ENCODE measurements around the gene IL17REL. TPM values are rescaled to one million over a fixed set of nuclear protein-coding genes. Genes with fewer than 3 reads are reported as not detected.

IL17REL gene
- total and polyA plus RNA-seq, 2 of the 13 experiments (the other 11 are each of a cell fraction or from before 2014, with no cell fraction given) = not detected

DNA sequence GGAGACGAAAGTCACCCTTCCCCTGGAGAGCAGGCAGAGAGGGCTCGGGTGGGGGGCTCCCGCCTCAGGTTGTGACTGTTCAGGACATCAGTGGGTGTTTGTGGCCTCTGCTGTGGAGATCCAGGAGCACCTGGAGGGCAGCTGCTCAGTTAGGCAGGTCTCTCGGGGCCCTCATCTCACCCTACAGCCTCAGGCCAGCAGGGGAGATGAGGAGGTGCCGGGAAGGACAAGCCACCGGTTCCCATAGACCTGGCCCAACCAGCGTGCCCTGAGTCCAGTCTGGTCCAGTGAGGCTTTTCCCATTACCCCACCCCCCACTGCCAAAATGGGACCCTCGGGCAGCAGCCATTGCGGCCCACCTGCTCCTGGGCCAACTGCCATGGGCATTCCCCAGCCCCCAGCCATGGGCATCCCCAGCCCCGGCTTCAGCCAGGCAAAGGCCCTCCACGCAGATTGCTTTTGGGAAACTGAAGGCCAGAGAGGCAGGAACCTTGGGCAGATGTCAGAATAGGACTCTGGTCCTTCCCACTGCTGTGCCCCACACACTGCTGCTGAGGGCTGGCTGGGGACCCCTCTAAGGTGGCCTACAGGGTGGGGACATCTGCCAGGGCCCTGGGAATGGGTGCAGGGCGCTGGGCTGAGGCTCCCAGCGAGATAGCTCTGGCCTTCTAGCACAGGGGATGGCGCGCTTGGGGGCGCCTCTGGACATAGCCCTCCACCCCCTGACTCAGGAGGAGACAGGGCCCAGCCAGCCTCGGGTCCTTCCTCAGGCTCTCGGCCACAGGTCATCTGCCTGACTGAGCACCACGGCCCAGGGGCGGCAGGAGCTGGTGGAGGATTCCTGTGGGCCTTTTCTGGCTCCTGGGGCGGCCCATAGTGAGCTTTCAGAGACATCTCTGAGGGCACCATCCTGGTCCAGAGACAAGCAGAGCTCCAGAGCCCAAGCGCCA is 47.2 kb downstream of the IL17REL start (continued):
- peak; percentile 35; the same call in 1 of the 2 replicates for TF ChIP-seq ATF7-NPFF (CRISPR knock-in tag; IDR thresholded peaks at IDR 0.05; ENCODE audit: low read depth)
- TF ChIP-seq, protein P1, sequence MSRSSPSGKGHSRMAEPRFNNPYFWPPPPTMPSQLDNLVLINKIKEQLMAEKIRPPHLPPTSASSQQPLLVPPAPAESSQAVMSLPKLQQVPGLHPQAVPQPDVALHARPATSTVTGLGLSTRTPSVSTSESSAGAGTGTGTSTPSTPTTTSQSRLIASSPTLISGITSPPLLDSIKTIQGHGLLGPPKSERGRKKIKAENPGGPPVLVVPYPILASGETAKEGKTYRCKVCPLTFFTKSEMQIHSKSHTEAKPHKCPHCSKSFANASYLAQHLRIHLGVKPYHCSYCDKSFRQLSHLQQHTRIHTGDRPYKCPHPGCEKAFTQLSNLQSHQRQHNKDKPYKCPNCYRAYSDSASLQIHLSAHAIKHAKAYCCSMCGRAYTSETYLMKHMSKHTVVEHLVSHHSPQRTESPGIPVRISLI (CRISPR knock-in tag; IDR thresholded peaks at IDR 0.05; ENCODE audit: borderline replicate concordance) = no peak
- TF ChIP-seq, protein P2, sequence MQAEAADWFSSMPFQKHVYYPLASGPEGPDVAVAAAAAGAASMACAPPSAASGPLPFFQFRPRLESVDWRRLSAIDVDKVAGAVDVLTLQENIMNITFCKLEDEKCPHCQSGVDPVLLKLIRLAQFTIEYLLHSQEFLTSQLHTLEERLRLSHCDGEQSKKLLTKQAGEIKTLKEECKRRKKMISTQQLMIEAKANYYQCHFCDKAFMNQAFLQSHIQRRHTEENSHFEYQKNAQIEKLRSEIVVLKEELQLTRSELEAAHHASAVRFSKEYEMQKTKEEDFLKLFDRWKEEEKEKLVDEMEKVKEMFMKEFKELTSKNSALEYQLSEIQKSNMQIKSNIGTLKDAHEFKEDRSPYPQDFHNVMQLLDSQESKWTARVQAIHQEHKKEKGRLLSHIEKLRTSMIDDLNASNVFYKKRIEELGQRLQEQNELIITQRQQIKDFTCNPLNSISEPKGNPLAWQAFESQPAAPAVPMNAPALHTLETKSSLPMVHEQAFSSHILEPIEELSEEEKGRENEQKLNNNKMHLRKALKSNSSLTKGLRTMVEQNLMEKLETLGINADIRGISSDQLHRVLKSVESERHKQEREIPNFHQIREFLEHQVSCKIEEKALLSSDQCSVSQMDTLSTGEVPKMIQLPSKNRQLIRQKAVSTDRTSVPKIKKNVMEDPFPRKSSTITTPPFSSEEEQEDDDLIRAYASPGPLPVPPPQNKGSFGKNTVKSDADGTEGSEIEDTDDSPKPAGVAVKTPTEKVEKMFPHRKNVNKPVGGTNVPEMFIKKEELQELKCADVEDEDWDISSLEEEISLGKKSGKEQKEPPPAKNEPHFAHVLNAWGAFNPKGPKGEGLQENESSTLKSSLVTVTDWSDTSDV (CRISPR knock-in tag; IDR thresholded peaks at IDR 0.05) = no peak

Measured in HepG2 (cell line).